Psoas muscle (tissue), 8 donors: ENCODE data around the gene FBXO42. TPM values are rescaled to one million over a fixed set of nuclear protein-coding genes. Genes with fewer than 3 reads are reported as not detected.

Source experiments
- ATAC-seq, 4 donors: fragments of 200-7000 bp; cut with Tn5 transposase; one replicate each; pipeline ENCODE4 v1.9.1; 2020; ENCODE audit warnings: moderate library complexity in 3 of 4, mild to moderate bottlenecking in 2 of 4
- DNase-seq, 2 donors: peaks; one replicate each; pipeline ENCODE4 v3.0.0-alpha.2; 2020
- H3K27ac ChIP-seq: fragments of 200-600 bp; one replicate; pipeline ENCODE4 v1.8.0; 2022
- H3K27me3 ChIP-seq, 3 donors: fragments of 200-600 bp in 1 of 3; one replicate each; pipeline versions ENCODE4 v1.6.1 to v1.8.0; 2013 to 2022; ENCODE audit warnings: low read length in 2 of 3, mild to moderate bottlenecking in 2 of 3, moderate library complexity in 1 of 3; ENCODE audit not compliant: insufficient read depth in 3 of 3
- H3K36me3 ChIP-seq, 2 donors: fragments of 200-600 bp in 1 of 2; one replicate each; pipeline versions ENCODE4 v1.6.1 to v1.8.0; 2013 to 2022; ENCODE audit warnings: low read depth in 1 of 2, mild to moderate bottlenecking in 1 of 2, moderate library complexity in 1 of 2; ENCODE audit not compliant: insufficient read depth in 1 of 2
- H3K4me1 ChIP-seq: fragments of 200-600 bp; one replicate; pipeline ENCODE4 v1.8.0; 2022
- H3K4me3 ChIP-seq: fragments of 200-600 bp; one replicate; pipeline ENCODE4 v1.8.0; 2022; ENCODE audit warnings: mild to moderate bottlenecking
- H3K9me3 ChIP-seq: fragments of 200-600 bp; one replicate; pipeline ENCODE4 v1.8.0; 2022
- WGBS, 3 donors: extraction: QIAGEN DNeasy Blood & Tissue Kit; methylation state at CpG; one replicate each; pipeline versions ENCODE4 v1.1.6 to v1.1.7; 2013; 5-methylcytosine and 5-hydroxymethylcytosine counted together
- intact Hi-C, 2 donors: fragments of 100-400 bp; cut with DNase I; formaldehyde crosslinking; loops; one replicate each; pipeline versions ENCODE4 v1.11.0 to v1.14.2; 2022
- polyA plus RNA-seq, 3 donors: library from polyadenylated mRNA; stranded (reverse); fragments of 200-250 nt; gene quantifications; one replicate each; pipeline ENCODE4 v1.2.3, GENCODE V29; 2013
- total RNA-seq, 4 donors: library from RNA; stranded (reverse); fragmentation: NEBNext Ultra II Directional in 2 of 4; extraction: Animal tissue kit (Norgen Biotek cat#: 25700) in 2 of 4; gene quantifications; one replicate each; pipeline versions ENCODE4 v1.2.1 to v1.2.4, GENCODE V29; 2021 to 2023
- TF ChIP-seq, protein P1 (sequence below): fragments of 200-600 bp; IDR thresholded peaks from one replicate; pipeline ENCODE4 v1.8.0; 2022; ENCODE audit warnings: antibody characterized with exemption
- donor health status: healthy with polysubstance abuse.
- donor health status: DM: no; HTN: no; CAD: no; lungs with moderate emphysema.
- donor health status: Bipolar disorder and iron deficiency.
- donor health status: healthy.
- donor health status: DM: yes; HTN: yes; CAD: no.
- donor health status: DM: no; HTN: no; CAD: no.
- donor health status: DM: no; HTN: no; CAD: no.
- donor health status: DM: yes; HTN: yes; CAD: no.

FBXO42 gene
- total and polyA plus RNA-seq, 7 donors = 7.4 to 26.6 (median 18.7) TPM

DNA sequence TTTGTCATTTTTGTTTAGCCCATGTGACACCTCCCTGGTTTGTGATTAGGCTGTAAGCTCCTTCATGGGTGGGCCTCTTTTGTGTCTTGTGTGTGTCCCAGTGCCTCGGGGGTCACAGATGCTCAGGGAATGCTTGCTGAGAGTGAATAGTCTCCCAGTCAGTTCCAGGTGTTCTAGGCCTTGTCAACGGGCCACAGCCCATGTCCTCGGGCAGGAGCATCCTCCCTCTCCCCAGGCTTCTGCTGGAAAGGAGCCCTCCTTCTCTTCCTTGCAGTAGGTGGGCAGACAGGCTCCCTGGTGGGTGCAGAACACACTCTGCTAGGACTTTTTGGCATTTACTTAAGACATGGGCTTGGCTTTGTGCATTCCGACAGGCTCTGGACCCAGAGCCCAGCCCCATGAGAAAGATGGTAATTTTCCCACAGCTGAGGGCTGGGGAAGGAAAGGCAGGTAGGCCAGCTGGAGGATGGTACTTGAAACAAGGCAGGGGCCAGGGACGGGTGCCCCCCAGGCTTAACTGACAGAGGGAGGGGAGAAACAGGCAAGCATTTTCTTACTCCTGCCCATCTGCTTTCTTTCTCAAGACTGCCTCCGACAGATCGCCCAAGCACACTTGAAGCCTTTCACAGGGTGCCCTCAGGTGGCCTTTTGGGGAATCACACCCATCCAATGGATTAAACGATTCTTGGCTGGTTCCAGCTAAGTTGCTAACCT is 108.2 kb downstream of the FBXO42 start:
- WGBS, 3 donors = 18 to 27% (median 23%) methylated on average over 8 of the region's 8 CpGs
- Histone ChIP-seq H3K27ac (no peak overlapping the region), H3K27me3 (no peaks in the 10 kb centered on the region), H3K4me3 (no peak overlapping the region), H3K9me3 (no peaks in the 10 kb centered on the region), H3K4me1 (peaks cover 23% of the 10 kb centered on the region), H3K36me3 (peaks cover 0 to 10% of the 10 kb centered on the region in 2 donors)
- intact Hi-C loops = loop anchor here (1.0 to 10.0 kb wide), 5 partner anchors 15 to 167 kb away; partner anchors contain the start of gene FBXO42 (in 1 of the 2)
- DNase-seq (peak; percentile 78 to 83), ATAC-seq (peak; percentile 64 to 69 (median 66))
- TF ChIP-seq, protein P1, sequence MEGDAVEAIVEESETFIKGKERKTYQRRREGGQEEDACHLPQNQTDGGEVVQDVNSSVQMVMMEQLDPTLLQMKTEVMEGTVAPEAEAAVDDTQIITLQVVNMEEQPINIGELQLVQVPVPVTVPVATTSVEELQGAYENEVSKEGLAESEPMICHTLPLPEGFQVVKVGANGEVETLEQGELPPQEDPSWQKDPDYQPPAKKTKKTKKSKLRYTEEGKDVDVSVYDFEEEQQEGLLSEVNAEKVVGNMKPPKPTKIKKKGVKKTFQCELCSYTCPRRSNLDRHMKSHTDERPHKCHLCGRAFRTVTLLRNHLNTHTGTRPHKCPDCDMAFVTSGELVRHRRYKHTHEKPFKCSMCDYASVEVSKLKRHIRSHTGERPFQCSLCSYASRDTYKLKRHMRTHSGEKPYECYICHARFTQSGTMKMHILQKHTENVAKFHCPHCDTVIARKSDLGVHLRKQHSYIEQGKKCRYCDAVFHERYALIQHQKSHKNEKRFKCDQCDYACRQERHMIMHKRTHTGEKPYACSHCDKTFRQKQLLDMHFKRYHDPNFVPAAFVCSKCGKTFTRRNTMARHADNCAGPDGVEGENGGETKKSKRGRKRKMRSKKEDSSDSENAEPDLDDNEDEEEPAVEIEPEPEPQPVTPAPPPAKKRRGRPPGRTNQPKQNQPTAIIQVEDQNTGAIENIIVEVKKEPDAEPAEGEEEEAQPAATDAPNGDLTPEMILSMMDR = peak; percentile 80

- DNase-seq (no peak), ATAC-seq (no peak)
- WGBS, 3 donors = 38 to 49% (median 39%) methylated on average over 8 of the region's 8 CpGs
Observed at GRCh38 chr1:16243215-16243610, 109.1 kb downstream of the FBXO42 start.

DNA sequence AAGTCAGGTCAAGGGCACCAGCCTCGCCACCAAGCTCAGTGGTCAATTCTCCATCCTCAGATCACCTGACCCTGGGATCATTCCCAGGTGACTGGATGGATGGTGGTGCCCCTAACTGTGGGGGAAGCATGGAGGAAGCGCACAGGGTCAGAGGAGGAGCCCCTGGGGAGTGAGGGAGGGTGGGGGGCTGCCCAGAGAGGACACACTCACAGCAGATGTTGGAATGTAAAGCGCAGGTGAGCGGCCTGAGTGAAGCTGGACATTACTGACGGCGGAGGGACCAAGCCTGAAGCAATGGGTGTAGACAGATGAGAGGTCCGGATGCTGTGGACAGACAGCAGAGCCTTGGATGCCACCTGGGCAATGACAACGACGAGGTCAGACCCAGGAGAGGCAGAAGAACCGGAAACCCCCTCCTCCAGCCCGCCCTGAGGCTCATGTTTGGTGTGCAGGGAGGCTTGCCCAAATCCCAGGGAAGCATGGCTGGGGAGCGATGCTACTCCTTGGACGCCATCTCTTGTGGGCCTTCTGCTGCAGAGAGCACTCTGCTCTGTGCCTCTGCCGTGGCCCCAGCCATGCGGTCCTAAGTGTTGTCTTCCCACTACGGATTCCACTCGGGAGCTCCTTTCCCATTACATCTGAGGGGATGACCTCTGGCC is 109.6 kb downstream of the FBXO42 start:
- no peak overlapping the region for H3K4me3 ChIP-seq
- 78 to 84% (median 80%) methylated on average over 17 of the region's 17 CpGs for WGBS, 3 donors
- no peaks in the 10 kb centered on the region for H3K9me3 ChIP-seq
- DNase-seq (no peak), ATAC-seq (no peak)
- H3K27ac ChIP-seq = no peak overlapping the region
- TF ChIP-seq, protein P1 = no peak
- intact Hi-C loops = loop anchor here in 1 of 2 donors (2.0 to 10.0 kb wide), 3 partner anchors 16 to 165 kb away; partner anchors contain the start of gene FBXO42
- H3K36me3 ChIP-seq = peaks cover 0 to 10% of the 10 kb centered on the region in 2 donors
- no peaks in the 10 kb centered on the region for H3K27me3 ChIP-seq
- H3K4me1 ChIP-seq = peaks cover 9% of the 10 kb centered on the region

More at GRCh38 chr1:16243215-16243610, 109.1 kb downstream of the FBXO42 start:
- no peak overlapping the region for H3K4me3 ChIP-seq
- no peak overlapping the region for H3K27ac ChIP-seq
- H3K36me3 ChIP-seq = peaks cover 0 to 10% of the 10 kb centered on the region in 2 donors
- TF ChIP-seq, protein P1 = no peak
- H3K27me3 ChIP-seq = no peaks in the 10 kb centered on the region
- H3K9me3 ChIP-seq = no peaks in the 10 kb centered on the region
- intact Hi-C loops = loop anchor here in 1 of 2 donors (2.0 to 10.0 kb wide), 3 partner anchors 16 to 166 kb away; partner anchors contain the start of gene FBXO42
- H3K4me1 ChIP-seq = peaks cover 14% of the 10 kb centered on the region

DNA sequence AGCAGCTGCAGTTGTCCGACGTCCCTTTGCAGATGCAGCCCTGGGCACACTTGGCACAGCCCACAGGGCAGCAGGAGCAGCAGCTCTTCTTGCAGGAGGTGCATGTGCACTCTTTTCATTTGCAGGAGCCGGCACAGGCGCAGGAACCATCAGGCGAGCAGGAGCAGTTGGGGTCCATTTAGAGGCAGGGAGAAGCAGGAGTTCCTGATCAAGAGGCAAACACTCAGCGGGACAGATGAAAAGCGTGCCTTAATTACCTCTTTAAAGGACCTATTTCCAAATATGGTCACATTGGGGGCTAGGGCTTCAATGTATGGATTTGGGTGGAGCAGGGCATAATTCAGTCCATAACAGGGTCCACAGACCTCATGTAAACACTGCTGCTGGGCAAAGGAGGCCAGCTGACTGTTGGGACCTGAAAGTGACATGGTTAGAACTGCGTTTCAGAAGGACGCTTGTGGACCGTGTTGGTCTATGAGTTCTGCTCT is 111.0 kb downstream of the FBXO42 start:
- Histone ChIP-seq H3K9me3 (no peaks in the 10 kb centered on the region), H3K27ac (no peak overlapping the region), H3K27me3 (no peaks in the 10 kb centered on the region), H3K4me1 (peaks cover 11% of the 10 kb centered on the region), H3K36me3 (peaks cover 0 to 7% of the 10 kb centered on the region in 2 donors), H3K4me3 (no peak overlapping the region)
- TF ChIP-seq, protein P1 = no peak
- WGBS, 3 donors = 55 to 58% (median 57%) methylated on average over 10 of the region's 10 CpGs
- ATAC-seq = no peak
- no peak for DNase-seq
- intact Hi-C loops = loop anchor here in 1 of 2 donors (5.0 to 10.0 kb wide), 2 partner anchors 114 to 164 kb away; partner anchors contain the start of gene FBXO42
